DOHH2 (cell line): ENCODE data around the gene LOXHD1.

Source experiments
- EZH2phosphoT487 ChIP-seq: fragments of 200-600 bp; sonication (generic); IDR thresholded peaks from 2 replicates; pipeline ENCODE4 v1.6.1; 2017; ENCODE audit warnings: borderline replicate concordance, mild to moderate bottlenecking, antibody characterized with exemption, low read length, moderate library complexity, mixed read lengths
- TF ChIP-seq, protein P1 (sequence below): fragments of 200-600 bp; sonication (generic); IDR thresholded peaks from one replicate; pipeline ENCODE4 v1.5.1; 2014; ENCODE audit warnings: antibody characterized with exemption, mild to moderate bottlenecking, low read depth, low read length; ENCODE audit not compliant: poor library complexity, severe bottlenecking

DNA sequence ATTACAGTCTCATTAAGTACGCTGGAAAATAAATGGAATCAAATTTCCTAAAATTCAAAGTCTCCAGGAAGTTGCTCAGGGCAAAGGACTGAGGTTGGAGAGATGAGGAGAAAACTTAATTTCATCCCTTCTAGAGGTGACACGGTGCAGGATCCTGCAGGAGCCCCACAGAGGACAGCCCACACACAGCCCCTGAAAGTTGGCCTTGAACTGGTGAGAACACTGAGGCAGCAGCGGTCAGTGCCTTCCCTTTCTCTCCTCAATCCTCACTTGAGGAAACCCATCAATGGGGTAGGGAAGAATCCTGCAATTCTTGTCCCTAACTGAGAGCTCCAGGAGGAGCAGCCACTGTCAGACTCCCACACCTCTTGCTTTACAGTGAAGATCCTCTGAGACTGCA, 37.5 kb downstream of the LOXHD1 start:
- TF ChIP-seq, protein P1, sequence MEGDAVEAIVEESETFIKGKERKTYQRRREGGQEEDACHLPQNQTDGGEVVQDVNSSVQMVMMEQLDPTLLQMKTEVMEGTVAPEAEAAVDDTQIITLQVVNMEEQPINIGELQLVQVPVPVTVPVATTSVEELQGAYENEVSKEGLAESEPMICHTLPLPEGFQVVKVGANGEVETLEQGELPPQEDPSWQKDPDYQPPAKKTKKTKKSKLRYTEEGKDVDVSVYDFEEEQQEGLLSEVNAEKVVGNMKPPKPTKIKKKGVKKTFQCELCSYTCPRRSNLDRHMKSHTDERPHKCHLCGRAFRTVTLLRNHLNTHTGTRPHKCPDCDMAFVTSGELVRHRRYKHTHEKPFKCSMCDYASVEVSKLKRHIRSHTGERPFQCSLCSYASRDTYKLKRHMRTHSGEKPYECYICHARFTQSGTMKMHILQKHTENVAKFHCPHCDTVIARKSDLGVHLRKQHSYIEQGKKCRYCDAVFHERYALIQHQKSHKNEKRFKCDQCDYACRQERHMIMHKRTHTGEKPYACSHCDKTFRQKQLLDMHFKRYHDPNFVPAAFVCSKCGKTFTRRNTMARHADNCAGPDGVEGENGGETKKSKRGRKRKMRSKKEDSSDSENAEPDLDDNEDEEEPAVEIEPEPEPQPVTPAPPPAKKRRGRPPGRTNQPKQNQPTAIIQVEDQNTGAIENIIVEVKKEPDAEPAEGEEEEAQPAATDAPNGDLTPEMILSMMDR: no peak
- no peak for TF ChIP-seq EZH2phosphoT487
